Fibroblast of the conjunctiva (primary cell): Measurements from ENCODE around the gene FCRL4.
"Not testable (repeated sequence)": the region's sequence is repeated elsewhere in the genome, so short reads cannot be mapped to it uniquely, and the experiment has no call there.

Experiments
- DNase-seq: peaks from one replicate; pipeline ENCODE4 v3.0.0-alpha.2; 2010; ENCODE audit warnings: low read depth

FCRL4 gene

DNA sequence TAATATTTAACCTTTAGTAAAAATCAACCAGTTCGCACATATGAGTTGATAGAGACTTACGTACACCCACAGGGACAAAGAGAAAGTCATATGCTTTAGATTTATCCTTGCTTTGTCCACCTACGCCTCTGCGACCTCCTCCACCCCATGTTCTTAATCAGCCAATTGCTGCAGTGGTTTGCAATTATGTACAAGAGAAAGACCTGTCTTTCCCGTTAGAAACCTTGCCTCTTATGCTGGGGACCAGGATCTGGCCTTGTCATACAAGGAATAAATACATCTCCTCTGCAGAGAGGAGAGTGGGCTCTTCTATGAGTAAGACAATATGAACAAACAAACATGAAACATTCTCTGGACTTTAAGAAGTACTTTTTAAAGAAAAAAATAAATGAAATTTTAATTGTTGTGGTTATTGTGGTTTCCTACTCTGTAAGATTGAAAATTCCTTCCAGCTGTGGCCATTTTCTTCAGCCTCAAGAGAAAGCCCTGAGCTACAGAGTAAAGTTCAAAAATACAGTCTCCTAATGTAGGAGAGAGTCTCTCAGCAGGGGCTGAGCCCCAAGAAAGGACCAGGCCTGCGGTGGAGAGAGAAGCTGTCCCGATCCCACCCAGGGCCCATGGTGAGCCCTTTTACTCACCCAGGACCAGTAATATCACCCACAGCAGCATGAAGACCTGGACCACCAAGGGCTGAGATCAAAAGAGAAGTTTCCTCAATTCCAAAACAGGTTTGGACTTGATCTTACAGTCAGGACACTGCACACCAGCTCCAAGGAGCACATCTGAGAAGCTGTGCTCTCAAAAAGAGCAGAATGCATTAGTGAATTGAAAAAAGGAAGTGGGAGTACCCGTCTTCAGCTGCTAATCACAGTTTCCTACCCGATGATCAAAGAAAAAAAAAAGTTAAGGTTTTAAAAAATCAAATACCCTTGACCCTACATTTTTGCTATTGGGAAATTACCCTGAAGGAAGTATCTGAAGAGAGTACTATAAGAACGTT is 45.9 kb downstream of the FCRL4 start, which contains the start of gene FCRL5:
Gene FCRL5 (minus strand): TSS at position 822 of the 1,000 bp plus-strand sequence. CDS start 153 bp downstream, at position 669.
- no peak for DNase-seq

DNA sequence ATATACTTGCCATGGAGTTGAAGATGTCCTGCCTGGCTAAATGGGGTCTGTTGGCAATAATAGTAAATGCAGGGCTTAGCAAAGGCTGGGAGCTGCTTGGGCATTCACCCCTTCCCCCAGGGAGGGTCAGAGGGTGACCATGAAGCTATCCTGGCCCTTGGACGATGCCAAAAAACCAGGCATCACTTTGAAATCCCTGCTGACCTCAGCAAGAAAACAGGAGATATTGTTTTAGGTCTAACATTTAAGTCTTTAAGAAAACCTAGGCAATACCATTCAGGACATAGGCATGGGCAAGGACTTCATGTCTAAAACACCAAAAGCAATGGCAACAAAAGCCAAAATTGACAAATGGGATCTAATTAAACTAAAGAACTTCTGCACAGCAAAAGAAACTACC is 49.8 kb downstream of the FCRL4 start:
- not testable (repeated sequence) for DNase-seq

DNA sequence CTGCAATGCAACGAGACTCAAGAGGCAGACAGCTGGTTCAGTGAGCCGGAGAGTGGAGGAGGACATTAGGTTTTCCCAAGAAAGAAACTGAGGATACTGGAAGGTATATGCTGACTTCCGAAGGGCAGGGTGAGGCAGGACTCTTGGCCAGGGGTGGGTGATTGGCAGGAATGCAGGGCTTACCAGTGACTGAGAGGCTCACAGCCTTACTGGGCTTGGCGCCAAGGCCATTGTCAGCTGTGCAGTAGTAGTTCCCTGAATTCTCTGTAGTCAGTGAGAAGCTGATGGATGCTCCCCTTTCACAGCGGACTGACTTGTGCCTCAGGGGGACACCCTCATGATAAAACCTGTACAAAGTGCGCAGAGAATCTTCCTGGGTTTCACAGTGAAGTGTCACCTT is 55.2 kb downstream of the FCRL4 start:
- no peak for DNase-seq

DNA sequence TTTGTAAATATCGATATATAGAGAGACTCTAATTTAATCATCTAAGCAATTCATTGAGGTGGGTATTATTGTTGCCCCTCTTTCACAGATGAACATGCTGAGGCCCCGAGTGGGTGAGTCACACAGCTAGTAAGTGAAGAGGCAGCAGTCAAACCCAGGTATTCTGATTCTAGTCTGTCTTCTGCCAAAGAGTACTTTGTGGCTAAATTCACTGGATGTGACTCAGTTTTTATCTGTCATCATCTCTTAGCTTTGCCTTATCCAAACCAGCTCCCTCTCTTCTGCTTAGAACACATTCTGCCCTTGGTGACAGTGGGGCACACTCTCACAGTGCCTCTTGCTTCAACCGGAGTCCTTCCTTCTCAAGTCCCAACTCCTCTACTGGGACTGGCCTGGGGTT is 57.0 kb downstream of the FCRL4 start:
- DNase-seq = no peak

DNA sequence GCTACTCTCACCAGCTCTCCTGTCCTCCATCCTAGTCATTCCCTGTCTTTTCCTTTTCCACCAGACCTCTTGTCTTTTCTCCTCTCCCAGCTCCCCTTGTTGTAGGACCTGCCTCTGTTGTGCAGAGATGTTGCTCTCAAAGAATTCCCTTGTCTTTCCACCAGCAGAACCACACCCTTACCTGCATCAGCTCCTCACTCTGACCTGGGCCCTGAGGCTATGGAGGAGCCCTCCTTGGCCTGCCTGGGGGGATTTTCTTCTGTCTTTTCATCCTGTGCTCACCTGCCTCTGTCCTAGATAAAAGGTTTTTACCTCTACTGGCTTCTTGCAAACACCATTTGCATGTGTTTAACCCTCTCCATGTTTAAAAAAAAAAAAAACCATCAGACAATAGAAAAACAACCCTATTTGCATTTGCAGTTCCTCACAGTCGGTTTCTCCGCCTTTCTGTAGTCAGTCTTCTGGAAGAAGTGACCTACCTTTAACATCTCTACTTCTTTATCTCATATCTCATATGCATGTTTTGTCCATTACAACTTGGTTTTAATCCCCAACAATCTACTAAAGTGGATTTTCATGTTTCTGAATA is 57.6 kb downstream of the FCRL4 start:
- DNase-seq = no peak

DNA sequence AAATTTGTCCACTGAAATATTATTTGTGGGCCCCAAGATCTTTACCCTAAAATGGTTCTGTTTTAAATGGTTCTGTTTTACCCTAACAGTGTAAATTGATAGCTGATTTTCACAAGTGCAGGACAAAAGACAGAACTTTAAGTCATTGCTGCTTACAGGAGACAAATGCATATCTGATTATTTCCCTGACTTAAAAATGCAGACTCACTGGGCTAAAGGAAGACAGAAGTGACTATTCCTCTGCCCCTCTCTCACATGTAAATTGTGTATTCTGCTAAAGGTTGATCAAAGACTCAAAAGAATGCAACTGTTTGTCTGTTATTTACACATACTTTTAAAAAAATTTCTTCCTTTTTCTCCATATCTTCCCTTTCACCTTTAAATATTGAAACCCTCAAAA is 58.3 kb downstream of the FCRL4 start:
- no peak for DNase-seq

DNA sequence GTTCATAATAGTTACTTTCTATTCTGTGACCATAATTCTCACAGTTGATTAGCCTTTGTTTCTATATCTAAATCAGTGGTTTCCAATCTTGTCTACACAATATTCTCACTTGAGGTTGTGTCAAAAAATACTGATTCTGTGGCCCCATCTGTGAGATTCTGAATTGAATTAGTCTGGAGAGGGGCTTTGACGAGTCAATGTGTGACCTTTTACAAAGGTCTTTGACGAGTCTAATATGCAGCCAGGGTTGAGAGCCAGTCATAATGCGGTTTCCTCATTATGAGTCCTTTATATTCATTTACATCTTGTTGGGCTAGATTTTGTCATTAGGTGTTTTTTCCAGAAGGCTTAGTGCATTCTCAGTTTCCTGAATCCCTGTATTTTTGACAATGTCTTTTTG is 65.3 kb downstream of the FCRL4 start:
- no peak for DNase-seq

DNA sequence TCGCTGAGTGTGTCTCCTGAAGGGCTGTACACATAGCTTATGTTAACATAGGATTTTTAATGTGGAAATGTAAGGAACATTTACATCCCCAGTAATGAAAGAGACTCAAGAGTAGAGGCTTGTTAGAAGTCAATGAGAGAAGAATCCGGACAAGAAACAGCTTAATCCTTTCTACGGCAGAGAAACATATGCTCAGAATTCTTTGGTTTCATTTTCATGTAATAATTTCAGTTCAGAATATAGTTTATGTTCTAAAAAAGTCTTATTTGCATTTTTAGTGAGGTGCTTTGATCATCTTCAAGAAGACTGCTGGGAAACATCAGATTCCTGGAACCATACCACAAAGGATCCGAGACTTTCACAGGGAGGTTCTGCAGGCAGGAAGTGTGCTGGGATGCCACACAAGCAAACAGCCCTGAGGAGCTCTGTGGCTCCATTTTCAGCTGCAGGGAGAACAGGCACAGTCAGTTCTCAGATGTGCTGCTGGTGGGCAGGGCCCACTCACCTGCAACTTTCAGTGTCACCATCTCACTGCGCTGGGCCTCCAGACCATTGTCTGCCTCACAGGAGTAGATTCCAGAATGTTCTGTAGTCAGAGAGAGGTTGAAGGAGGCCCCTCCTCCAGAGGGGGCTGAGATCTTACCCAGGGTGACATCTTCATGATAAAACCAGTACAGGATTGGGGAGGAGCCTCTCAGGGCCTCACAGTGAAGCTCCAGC is 74.0 kb downstream of the FCRL4 start:
- no peak for DNase-seq
